Retinal pigment epithelial cell (primary cell): ENCODE measurements around the gene PDC.

ENCODE experiments used
- DNase-seq: peaks from one replicate; pipeline ENCODE4 v3.0.0-alpha.2; 2010; ENCODE audit warnings: low read depth
- H3K4me3 ChIP-seq: 2 replicates; pipeline ENCODE4 v1.5.1; 2011; ENCODE audit warnings: mild to moderate bottlenecking, low read length, control low read depth, moderate library complexity
- TF ChIP-seq, protein P1 (sequence below): conservative IDR thresholded peaks from 2 replicates; pipeline ENCODE4 v1.5.1; 2011; ENCODE audit warnings: low read depth, low read length, control low read depth, inconsistent platforms

Gene PDC

DNA sequence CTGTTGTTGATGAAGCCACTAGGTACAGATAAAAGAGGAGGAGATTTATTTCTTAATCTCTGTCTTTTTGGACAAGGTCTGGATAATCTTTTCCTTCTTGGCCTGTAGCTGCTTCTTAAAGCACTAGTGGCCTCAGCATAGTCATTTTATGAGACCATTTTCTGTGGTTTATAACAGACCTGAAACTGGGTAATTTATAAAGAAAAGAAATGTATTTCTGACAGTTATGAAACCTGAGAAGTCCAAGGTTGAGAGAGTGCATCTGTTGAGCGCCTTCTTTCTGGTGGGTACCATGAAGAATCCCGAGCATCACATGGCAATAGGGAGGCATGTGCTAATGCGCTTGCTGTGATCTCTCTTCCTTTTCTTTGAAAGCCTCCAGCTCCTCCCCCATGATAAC lies 36.7 kb upstream of the PDC start:
- TF ChIP-seq, protein P1, sequence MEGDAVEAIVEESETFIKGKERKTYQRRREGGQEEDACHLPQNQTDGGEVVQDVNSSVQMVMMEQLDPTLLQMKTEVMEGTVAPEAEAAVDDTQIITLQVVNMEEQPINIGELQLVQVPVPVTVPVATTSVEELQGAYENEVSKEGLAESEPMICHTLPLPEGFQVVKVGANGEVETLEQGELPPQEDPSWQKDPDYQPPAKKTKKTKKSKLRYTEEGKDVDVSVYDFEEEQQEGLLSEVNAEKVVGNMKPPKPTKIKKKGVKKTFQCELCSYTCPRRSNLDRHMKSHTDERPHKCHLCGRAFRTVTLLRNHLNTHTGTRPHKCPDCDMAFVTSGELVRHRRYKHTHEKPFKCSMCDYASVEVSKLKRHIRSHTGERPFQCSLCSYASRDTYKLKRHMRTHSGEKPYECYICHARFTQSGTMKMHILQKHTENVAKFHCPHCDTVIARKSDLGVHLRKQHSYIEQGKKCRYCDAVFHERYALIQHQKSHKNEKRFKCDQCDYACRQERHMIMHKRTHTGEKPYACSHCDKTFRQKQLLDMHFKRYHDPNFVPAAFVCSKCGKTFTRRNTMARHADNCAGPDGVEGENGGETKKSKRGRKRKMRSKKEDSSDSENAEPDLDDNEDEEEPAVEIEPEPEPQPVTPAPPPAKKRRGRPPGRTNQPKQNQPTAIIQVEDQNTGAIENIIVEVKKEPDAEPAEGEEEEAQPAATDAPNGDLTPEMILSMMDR = no peak
- DNase-seq = no peak

DNA sequence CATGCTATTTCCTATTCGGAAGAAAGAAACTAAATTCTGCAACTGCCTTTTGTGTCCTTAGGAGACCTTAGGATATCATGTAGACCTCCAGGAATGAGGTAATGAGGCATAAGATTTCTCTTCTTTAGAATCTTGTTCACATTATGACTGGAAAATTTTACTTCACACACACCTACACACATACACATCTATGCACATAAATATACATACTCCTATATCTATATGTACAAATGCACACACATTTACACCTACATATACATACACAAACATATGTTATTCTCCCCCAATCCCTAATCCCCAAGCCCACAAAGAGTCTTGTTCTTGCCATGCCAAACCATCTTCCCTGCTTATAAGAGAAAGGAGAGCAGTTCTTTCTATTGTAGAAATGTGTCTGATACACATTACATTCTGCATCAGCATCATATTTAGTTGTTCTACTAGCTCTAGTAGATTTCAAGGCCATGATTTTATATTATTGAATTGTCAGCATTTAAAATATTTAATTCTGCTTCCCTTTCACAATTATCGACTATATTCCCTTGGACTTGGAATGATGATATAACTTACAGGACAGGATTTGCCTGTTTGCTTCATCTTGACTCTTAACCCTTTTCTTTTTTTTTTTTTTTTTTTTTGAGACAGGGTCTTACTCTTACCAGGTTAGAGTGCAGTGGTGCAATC lies 35.4 kb upstream of the PDC start:
- TF ChIP-seq, protein P1 = no peak
- no peak for DNase-seq
- no peak overlapping the region for H3K4me3 ChIP-seq

More for the DNA sequence above, 36.7 kb upstream of the PDC start:
- no peak overlapping the region for H3K4me3 ChIP-seq

DNA sequence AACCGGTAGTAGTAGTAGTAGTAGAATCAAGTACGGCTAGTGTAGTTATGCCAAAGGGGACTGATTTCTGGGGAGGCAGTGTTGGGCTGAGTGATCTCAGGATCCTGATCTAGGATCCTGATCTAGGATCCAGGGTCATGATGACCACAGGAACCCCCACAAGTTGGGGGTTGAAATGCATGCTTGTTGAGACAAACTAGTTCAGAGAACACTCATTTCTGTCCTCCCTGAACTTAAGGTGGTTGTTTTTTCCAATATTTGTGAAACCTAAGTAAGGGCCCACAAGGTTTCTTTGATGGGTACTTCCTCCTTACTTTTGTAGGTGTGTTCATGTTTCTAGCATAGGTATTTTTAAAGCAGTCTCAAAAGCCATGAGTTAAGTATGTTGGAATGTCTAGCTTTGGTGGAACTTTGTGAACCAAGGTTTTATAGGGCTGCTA lies 33.9 kb upstream of the PDC start:
- TF ChIP-seq, protein P1 = no peak
- no peak overlapping the region for H3K4me3 ChIP-seq
- DNase-seq = no peak

DNA sequence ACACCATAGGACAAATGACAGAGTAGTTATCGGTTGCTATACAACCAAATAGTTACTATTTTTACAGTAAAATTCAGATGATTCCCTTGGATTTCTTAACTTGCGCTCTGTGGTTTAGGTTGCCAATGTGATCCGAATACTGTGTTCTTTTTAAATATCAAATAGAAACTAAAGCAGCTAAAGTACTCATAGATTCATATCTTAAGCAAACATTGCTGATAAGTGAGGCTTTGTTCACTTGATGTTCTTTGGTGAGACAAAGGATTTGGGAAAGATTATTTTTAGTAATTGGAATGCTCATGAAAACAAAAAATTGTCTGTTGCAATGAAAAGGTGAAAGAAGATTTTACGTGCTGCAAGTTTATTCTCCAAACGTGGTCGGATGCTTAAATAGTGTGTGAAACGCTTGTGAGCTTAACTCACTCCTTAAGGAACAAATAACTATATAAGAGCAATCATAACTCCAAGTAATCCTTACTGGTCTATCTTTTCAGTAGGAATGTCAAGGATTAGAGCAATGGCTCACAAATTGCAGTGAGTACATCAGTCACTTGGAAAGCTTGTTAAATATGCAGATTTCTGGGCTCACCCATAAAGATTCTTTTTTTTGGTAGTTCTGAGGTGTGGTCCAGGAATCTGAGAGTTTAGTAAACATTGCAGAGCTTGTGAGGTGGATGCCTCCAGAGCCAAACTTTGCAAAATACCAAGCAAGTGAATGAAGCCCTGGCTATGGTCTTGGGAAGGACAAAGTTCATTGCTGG lies 31.8 kb upstream of the PDC start:
- no peak for DNase-seq
- TF ChIP-seq, protein P1 = no peak
- no peak overlapping the region for H3K4me3 ChIP-seq

DNA sequence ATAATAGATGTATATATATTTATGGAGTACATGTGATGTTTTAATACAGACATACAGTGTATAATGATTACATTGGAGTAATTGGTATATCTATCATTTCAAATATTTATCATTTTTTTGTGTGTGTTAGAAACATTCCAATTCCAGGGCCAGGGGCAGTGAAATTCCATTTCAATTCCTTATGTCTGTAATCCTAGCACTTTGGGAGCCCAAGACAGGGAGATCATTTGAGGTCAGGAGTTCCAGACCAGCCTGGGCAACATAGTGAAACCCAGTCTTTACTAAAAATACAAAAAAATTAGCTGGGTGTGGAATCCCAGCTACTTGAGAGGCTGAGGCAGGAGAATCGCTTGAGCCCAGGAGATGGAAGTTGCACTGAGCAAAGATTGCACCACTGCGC lies 30.4 kb upstream of the PDC start:
- TF ChIP-seq, protein P1 = no peak
- H3K4me3 ChIP-seq = no peak overlapping the region
- DNase-seq = no peak

DNA sequence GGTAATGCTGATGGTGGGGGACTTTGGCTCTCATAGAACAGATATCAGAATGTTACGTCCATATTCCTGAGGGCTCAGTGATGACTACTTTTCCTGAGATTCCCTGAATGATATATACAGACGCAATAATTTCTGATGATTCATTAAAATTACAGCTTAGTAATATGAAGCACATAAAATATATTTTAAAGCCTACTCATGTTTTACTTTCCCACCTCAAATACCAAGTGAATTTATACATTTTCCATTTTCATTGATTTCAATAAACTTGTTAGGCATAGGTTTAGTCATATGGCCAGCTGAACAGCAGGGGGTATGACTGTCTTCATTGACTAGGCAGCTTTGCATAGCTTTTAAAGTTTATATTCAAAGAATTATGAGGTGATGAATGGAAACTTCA lies 26.2 kb upstream of the PDC start:
- H3K4me3 ChIP-seq = no peak overlapping the region
- no peak for DNase-seq
- TF ChIP-seq, protein P1 = no peak

DNA sequence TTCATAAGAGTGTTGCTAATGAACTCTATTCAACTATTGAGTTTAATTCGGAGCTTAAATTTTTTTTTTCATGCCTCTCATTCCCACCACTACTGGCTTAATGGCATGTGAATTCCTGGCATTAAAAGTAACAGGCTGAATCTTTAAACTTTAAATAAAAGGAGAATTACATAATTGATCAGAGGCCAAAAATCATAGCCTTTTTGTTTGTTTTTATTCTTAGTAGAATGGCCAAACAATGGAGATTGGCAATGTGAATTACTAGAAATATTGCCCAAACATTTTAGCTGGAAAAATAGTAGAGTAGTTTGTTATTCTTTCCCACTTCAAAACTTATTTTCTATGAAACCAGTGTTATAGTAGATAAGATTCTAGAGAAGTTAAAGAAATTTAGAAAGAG lies 25.1 kb upstream of the PDC start:
- H3K4me3 ChIP-seq = no peak overlapping the region
- TF ChIP-seq, protein P1 = no peak
- DNase-seq = no peak
